Rectal smooth muscle tissue (tissue), 1 donor: Measurements from ENCODE around the gene CD40LG.

Experiments
- H3K27ac ChIP-seq: one replicate; pipeline ENCODE4 v1.7.0; 2013; ENCODE audit warnings: low read depth, low read length, inconsistent platforms
- H3K27me3 ChIP-seq: one replicate; pipeline ENCODE4 v1.7.0; 2013; ENCODE audit warnings: low read length; ENCODE audit not compliant: control insufficient read depth, insufficient read depth
- H3K36me3 ChIP-seq: one replicate; pipeline ENCODE4 v1.7.0; 2013; ENCODE audit warnings: low read length; ENCODE audit not compliant: control insufficient read depth, insufficient read depth
- H3K4me1 ChIP-seq: one replicate; pipeline ENCODE4 v1.7.0; 2013; ENCODE audit warnings: low read length; ENCODE audit not compliant: control insufficient read depth, insufficient read depth
- H3K4me3 ChIP-seq: one replicate; pipeline ENCODE4 v1.7.0; 2013; ENCODE audit warnings: low read length
- H3K9ac ChIP-seq: one replicate; pipeline ENCODE4 v1.7.0; 2013; ENCODE audit warnings: low read length

CD40LG gene

DNA sequence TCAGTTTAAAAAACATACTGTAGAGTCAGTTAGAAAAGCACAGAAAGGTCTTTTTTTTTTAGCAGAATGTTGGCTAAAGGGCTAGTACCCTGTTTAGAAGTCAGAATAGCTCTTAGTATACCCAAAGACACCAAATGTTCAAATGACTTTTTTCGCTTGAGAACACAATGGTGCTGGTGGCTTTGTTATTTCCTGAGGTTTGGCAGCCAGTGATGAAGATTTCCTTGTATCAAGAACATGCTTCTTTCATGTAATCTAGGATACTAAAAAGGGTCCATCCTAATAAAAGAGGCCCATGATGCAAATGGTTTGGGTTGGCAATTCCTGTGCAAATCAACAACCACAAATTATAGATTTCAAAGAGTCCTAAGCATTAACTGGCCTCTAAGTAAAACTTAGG lies 21.1 kb upstream of the CD40LG start:
- Histone ChIP-seq H3K27ac (no peak overlapping the region), H3K4me3 (no peak overlapping the region), H3K4me1 (no peaks in the 10 kb centered on the region), H3K9ac (no peak overlapping the region), H3K36me3 (no peaks in the 10 kb centered on the region), H3K27me3 (peaks cover 4% of the 10 kb centered on the region)

DNA sequence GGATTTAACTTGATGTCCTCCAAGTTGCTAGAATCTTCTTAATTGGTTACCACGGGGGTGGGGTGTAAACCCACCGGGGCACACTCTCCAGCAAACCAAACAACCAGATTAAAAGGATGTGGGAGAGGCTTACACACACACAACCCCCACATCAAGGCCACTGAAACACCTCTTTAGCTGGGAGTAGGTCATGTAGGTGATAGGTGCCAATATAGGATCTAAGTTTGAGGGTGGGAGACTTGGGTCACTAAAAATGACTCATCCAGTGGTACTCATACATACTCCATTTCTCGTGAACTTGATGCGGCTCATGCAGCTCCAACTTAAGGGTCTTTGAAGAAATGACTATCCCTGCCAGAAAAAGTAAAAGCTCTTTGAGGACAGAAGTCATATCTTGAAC lies 20.5 kb upstream of the CD40LG start:
- Histone ChIP-seq H3K9ac (no peak overlapping the region), H3K27me3 (peaks cover 3% of the 10 kb centered on the region), H3K4me1 (no peaks in the 10 kb centered on the region), H3K4me3 (no peak overlapping the region), H3K27ac (no peak overlapping the region), H3K36me3 (no peaks in the 10 kb centered on the region)

DNA sequence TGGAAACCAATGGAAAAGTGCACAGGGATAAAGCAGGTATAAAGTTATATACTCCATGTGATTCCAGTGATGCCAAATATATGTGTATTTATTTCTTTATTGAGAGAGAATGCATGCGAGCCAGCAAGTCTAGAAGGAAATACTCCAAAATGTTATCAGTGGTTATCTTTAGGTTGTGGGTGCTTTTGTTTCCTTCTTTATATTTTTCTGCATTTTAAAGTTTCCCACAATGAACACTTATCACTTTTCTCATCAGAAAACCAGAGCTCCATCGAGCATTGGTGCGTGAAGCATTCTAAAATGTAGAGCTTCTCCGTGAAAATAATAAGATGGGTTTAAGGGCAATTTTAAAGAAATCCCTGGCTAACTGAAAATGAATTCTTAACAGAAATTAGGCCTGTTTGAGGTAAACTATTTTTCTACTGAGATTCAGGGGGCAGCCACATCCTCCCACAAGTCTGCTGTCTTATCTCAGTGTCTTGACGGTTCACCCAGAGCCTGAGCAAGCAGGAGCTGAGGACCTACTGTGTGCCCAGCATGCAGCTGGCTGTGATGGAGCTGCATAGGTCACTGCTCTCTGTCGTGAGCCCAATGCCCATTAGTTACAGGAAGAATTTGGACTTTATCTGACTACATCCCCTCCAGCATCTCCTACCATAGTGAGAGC lies 18.7 kb upstream of the CD40LG start:
- no peak overlapping the region for H3K9ac ChIP-seq
- no peak overlapping the region for H3K4me3 ChIP-seq
- no peak overlapping the region for H3K27ac ChIP-seq
- H3K27me3 ChIP-seq = peaks cover 3% of the 10 kb centered on the region
- no peaks in the 10 kb centered on the region for H3K36me3 ChIP-seq
- no peaks in the 10 kb centered on the region for H3K4me1 ChIP-seq

DNA sequence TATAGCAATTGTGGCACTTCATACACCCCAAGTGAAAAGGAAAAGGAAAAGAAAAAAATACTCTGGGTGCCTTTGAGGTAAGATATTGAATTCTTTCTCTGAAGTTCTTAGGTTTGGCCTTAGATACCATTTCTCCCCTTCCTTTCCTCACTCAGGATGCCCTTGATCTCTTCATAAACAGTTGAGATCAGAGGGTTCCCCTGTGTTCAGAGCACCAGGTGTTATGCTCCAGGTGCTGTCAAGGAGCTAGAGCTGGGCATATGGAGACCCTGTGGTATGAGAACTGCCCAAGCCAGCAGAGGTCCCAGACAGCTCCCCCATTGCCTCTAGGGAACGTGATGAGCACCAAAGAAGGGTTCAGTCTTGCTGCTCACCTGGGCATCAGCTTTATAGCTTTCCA lies 17.1 kb upstream of the CD40LG start:
- Histone ChIP-seq H3K4me3 (no peak overlapping the region), H3K36me3 (no peaks in the 10 kb centered on the region), H3K27me3 (peaks cover 3% of the 10 kb centered on the region), H3K9ac (no peak overlapping the region), H3K4me1 (no peaks in the 10 kb centered on the region), H3K27ac (no peak overlapping the region)

DNA sequence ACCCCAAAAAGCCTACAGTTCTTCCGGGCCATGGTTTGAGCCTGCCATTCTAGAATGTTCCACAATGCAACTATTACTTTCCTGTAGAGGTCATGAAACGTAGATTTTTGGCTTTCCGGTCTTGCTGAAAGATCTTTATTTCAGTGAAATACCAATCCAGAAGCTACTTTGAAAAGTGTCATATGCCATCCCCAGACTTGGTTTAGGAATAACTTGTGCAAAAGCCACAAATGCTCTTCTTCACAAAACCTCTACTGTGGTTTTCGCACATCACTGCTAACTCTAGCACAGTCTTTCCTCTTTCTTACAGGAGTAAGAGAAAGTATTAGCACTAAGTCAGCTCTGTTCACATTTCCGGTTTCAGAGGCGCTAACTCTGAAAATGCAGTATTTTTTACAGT lies 12.7 kb upstream of the CD40LG start:
- no peak overlapping the region for H3K9ac ChIP-seq
- H3K36me3 ChIP-seq = no peaks in the 10 kb centered on the region
- H3K4me3 ChIP-seq = no peak overlapping the region
- no peaks in the 10 kb centered on the region for H3K4me1 ChIP-seq
- no peak overlapping the region for H3K27ac ChIP-seq
- no peaks in the 10 kb centered on the region for H3K27me3 ChIP-seq

DNA sequence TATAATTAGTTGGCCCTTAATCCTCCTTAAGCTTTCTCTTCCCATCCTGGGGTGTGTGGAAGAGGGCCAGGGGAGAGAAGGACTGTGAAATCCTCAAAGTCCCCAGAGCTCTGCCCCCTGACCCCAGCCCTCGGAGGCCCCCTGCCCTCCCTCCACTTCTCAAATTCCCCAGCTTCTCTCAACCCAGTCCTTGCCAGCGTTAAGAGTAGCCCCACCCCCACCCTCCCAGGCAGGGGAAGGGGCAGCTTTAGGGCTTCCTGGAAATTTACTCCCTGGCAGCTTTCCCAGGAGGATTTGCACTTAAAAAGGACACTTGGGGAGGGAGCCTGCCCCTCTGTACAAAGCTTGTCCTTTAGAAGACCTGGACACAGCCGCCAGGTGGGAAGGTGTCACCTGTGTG lies 11.8 kb upstream of the CD40LG start:
- H3K27me3 ChIP-seq = no peaks in the 10 kb centered on the region
- H3K9ac ChIP-seq = no peak overlapping the region
- H3K36me3 ChIP-seq = no peaks in the 10 kb centered on the region
- H3K27ac ChIP-seq = no peak overlapping the region
- H3K4me3 ChIP-seq = no peak overlapping the region
- H3K4me1 ChIP-seq = no peaks in the 10 kb centered on the region

DNA sequence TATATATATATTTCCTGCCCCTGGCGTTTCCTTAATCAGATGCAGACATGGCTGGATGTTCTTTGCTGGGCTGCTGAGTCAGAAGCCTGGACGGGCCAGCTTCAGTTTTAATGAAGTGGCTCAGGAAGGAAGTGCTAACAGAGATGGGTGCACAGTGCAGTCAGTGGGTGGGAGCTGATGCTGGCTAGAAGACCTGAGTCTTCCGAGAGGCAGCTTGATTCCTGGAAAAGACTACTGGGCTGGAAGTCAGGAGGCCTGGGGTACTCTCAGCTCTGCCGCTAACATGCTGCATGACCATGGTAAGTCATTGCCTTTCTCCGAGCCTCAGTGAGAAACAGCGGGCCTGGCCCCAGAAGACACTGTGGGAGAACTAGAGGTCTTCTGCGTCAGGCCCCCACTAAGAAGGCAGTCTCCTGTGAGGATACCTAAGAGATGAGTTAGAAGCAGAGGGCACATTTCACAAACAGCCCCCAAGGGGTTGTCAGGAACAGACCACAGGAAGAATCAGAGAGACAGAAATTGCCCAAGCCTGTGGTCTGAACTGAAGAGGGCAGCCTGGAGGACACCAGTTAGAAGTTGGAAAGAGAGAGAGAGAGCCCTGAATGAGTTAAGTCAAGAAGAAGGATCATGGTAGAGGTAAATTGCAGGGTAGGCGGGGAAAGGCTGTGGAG lies 8.3 kb upstream of the CD40LG start:
- H3K27me3 ChIP-seq = no peaks in the 10 kb centered on the region
- no peak overlapping the region for H3K9ac ChIP-seq
- no peaks in the 10 kb centered on the region for H3K36me3 ChIP-seq
- no peak overlapping the region for H3K4me3 ChIP-seq
- no peak overlapping the region for H3K27ac ChIP-seq
- H3K4me1 ChIP-seq = no peaks in the 10 kb centered on the region

DNA sequence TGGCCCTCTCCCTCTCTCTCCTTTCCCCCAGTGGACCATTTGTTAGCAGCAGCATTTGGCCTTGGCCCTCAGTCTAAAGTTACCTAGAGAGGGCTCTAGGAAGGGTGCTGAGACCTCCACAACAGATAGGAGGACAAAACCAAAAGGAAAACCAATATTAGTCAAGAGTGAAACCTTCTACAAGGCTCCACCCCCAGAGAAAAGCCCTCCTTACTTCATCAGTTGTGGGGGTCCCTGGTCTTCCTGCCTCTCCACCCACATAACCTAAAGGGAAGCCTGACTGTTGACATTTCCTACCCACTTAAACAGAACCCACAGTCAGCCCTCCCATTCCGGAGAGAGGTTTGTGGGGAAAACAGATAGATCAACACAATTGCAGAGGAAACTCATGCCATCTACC lies 4.7 kb upstream of the CD40LG start:
- no peaks in the 10 kb centered on the region for H3K4me1 ChIP-seq
- no peak overlapping the region for H3K27ac ChIP-seq
- H3K36me3 ChIP-seq = no peaks in the 10 kb centered on the region
- no peak overlapping the region for H3K9ac ChIP-seq
- H3K27me3 ChIP-seq = no peaks in the 10 kb centered on the region
- H3K4me3 ChIP-seq = no peak overlapping the region

DNA sequence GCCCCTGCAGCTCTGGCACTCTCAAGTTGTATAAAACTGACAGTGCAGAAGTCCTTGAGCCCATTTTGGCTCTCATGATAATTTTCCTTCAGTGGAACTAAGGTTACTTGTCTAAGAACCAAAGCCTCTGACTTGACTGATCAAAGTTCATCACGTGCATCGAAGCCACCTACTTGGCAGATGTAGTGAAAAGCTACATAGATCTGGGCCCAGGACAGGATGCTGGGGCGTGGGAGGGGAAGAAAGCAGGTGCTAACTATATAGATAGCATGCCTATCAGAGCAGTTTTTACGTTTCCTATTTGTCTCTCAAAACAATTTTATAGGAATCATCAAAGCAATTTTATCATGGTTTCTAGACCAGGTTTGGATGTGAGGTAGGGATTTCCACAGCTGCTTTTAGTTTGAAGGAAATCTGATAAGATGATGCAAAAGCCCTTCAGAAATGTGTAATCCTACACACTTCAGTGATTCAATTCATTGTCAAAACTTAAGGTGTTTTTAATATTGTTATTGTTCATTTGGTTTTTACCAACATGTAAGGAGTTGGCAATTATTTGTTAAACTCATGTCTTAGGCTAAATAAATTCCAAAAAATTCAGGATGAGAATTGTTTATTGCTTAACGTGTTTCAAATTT lies 1.2 kb upstream of the CD40LG start:
- Histone ChIP-seq H3K27me3 (no peaks in the 10 kb centered on the region), H3K36me3 (no peaks in the 10 kb centered on the region), H3K9ac (no peak overlapping the region), H3K4me3 (no peak overlapping the region), H3K27ac (no peak overlapping the region), H3K4me1 (no peaks in the 10 kb centered on the region)

DNA sequence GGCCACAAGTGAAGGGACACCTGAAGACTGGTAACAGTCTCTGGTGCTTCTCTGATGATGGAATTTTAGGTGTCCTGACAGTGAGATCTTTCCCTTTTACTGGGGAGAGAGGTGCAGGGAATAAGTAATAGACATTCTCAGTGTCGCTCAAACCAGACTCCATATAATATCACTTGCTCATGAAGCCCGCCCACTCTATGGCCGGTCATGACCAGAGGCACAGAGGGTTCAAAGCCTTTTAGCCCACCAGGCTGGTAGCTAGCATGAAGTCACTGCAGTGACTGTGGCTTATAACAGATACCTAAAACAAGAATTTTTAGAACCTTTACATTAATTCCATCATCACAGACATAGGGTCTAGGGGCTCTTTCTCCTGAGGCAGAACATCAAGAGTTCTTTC lies 2.9 kb downstream of the CD40LG start:
- H3K27ac ChIP-seq = no peak overlapping the region
- H3K36me3 ChIP-seq = no peaks in the 10 kb centered on the region
- no peaks in the 10 kb centered on the region for H3K4me1 ChIP-seq
- no peak overlapping the region for H3K4me3 ChIP-seq
- H3K9ac ChIP-seq = no peak overlapping the region
- H3K27me3 ChIP-seq = no peaks in the 10 kb centered on the region

DNA sequence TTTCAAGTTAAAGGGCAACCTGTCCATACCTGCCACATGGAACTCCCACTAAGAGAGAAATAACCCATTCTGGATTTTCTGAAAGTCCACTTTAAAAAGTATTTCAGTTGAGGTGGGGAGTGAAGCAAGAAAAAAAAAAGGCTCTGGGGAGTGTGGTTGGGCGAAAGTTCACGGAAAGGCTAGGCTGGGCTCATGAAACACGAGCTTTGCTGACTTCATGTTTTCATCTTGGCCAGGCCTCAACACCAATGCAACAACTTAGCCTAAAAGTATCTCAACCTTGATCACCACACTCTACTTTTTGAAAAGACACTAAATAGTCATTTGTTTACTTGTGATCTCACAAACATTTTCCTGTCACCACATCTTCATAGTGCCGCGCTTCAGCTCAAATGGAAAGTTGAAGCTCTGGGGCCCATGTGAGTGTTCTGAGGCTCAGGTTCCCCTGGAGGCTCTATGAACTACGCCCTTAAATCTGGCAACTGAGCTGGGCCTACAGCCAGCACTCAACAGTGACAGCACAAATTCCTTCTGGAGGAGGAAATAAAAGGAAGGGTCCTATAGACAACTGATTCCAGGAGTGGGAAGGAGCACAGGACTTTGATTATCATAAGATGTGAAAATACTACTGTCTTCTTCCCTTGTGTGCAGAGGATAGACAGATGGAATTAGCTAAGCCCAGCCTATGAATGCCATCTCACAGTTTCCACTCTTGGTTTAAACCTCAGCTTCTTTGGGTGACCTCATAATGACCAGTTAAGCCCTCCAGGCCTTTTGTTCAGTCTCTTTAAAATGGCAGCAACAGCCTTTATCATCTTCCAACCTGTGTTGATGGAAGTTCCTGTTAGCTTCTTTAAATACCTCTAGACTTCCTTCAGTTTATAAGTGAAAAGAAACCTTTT lies 5.1 kb downstream of the CD40LG start:
- no peak overlapping the region for H3K4me3 ChIP-seq
- no peaks in the 10 kb centered on the region for H3K4me1 ChIP-seq
- no peaks in the 10 kb centered on the region for H3K36me3 ChIP-seq
- H3K27me3 ChIP-seq = no peaks in the 10 kb centered on the region
- H3K27ac ChIP-seq = no peak overlapping the region
- no peak overlapping the region for H3K9ac ChIP-seq

DNA sequence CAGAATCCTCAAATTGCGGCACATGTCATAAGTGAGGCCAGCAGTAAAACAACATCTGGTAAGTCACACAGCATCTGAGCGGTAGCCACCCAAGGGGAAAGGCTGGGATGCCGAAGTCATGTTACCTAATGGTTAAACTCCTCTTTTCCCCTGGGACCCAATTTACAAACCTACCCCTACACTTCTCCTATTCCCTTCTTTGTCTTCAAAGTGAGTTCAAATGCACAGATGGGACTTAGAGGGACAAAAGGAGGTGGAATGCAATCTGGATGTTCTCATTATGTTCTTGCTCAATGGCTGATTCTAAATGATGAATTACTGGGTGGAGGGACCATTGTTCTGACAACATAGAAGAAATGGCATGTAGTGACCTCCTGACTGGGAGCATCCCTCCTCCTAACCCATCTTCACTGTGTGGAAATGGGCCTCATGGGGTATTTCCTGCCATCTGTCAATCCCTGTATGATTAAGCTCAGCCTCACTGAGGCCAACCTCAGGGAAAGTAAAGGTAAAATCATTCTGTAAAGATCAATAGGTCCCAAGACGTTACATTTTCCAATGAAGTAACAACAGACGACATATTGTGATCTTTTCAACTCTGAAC lies 8.5 kb downstream of the CD40LG start:
- no peaks in the 10 kb centered on the region for H3K36me3 ChIP-seq
- no peak overlapping the region for H3K4me3 ChIP-seq
- H3K4me1 ChIP-seq = no peaks in the 10 kb centered on the region
- H3K9ac ChIP-seq = no peak overlapping the region
- no peaks in the 10 kb centered on the region for H3K27me3 ChIP-seq
- no peak overlapping the region for H3K27ac ChIP-seq
